PC-9 (cell line): ENCODE results near the gene TMEM270. TPM values are rescaled to one million over a fixed set of nuclear protein-coding genes. Genes with fewer than 3 reads are reported as not detected.

Source experiments
- BruUV-seq: library from RNA; stranded (reverse); fragments of 400-500 nt; replicated peaks from 2 replicates; lab custom pipeline; 2021; lab: Mats Ljungman, UMichigan
- CTCF ChIA-PET: fragments of 300-600 bp; sonication (Branson Sonifier 250); formaldehyde crosslinking; loops from one replicate; lab custom pipeline; 2022; ENCODE audit warnings: antibody characterized with exemption; lab: Charles Lee
- POLR2A ChIA-PET: fragments of 300-600 bp; sonication (Branson Sonifier 250); formaldehyde crosslinking; loops from one replicate; lab custom pipeline; 2022; ENCODE audit warnings: antibody characterized with exemption; ENCODE audit not compliant: unreplicated experiment; lab: Charles Lee
- DNase-seq, 2 experiments: peaks; one replicate each; pipeline versions ENCODE4 v3.0.0 to v3.0.0-alpha.2; 2015 to 2022; ENCODE audit warnings: mixed read lengths in 1 of 2
- H2AFZ ChIP-seq: fragments of 200-600 bp; sonication (generic); 2 replicates; pipeline ENCODE4 v1.8.1; 2017; ENCODE audit warnings: antibody characterized with exemption
- H3F3A ChIP-seq: fragments of 200-600 bp; sonication (generic); 2 replicates; pipeline ENCODE4 v1.8.1; 2017; ENCODE audit warnings: antibody characterized with exemption, mild to moderate bottlenecking, low read depth; ENCODE audit not compliant: insufficient read depth
- H3K27ac ChIP-seq: fragments of 200-600 bp; sonication (generic); 2 replicates; pipeline ENCODE4 v1.6.1; 2016; ENCODE audit warnings: mixed run types
- H3K27me3 ChIP-seq: fragments of 200-600 bp; sonication (generic); 2 replicates; pipeline ENCODE4 v1.6.1; 2016; ENCODE audit warnings: low read depth, mixed run types; ENCODE audit not compliant: insufficient read depth
- H3K36me3 ChIP-seq: fragments of 200-600 bp; sonication (generic); 2 replicates; pipeline ENCODE4 v1.6.1; 2016; ENCODE audit warnings: low read depth, mixed run types
- H3K4me1 ChIP-seq: fragments of 200-600 bp; sonication (generic); replicated peaks from 2 replicates; pipeline ENCODE4 v1.6.1; 2016; ENCODE audit warnings: mixed run types; ENCODE audit not compliant: insufficient read depth
- H3K4me2 ChIP-seq: fragments of 200-600 bp; sonication (generic); 2 replicates; pipeline ENCODE4 v1.6.1; 2017; ENCODE audit warnings: mixed run types
- H3K4me3 ChIP-seq: fragments of 200-600 bp; sonication (generic); 2 replicates; pipeline ENCODE4 v1.6.1; 2016; ENCODE audit warnings: mixed run types
- H3K79me2 ChIP-seq: fragments of 200-600 bp; sonication (generic); 2 replicates; pipeline ENCODE4 v1.6.1; 2017; ENCODE audit warnings: low read depth, mixed run types
- H3K9me2 ChIP-seq: fragments of 200-600 bp; sonication (generic); 2 replicates; pipeline ENCODE4 v1.8.1; 2017; ENCODE audit warnings: mild to moderate bottlenecking; ENCODE audit not compliant: insufficient read depth
- H3K9me3 ChIP-seq: fragments of 200-600 bp; sonication (generic); 2 replicates; pipeline ENCODE4 v1.8.1; 2016; ENCODE audit warnings: low read depth; ENCODE audit not compliant: insufficient read depth
- H4K20me1 ChIP-seq: fragments of 200-600 bp; sonication (generic); 2 replicates; pipeline ENCODE4 v1.8.1; 2017; ENCODE audit not compliant: insufficient read depth
- CTCF ChIP-seq: fragments of 200-600 bp; sonication (generic); conservative IDR thresholded peaks from 2 replicates; pipeline ENCODE4 v1.6.1; 2017; ENCODE audit warnings: mixed run types, antibody characterized with exemption, mild to moderate bottlenecking, moderate library complexity
- EZH2 ChIP-seq: fragments of 200-600 bp; sonication (generic); IDR thresholded peaks from 2 replicates; pipeline ENCODE4 v1.8.0; 2017; ENCODE audit warnings: antibody characterized with exemption, low read depth
- intact Hi-C: fragments of 100-400 bp; cut with micrococcal nuclease; formaldehyde crosslinking; loops from one replicate; pipeline ENCODE4 v1.10.0; 2022; ENCODE audit not compliant: unreplicated experiment
- total RNA-seq: library from RNA; stranded (reverse); gene quantifications from 2 replicates; pipeline ENCODE4 v1.2.3, GENCODE V29; 2021

Gene TMEM270
- total RNA-seq, 1 experiment from 2014 or later = 0.72 TPM

- Histone ChIP-seq H3K9me3 (no peaks in the 10 kb centered on the region), H2AFZ (no peak overlapping the region), H3K4me2 (peak overlapping the region; percentile 87), H3K36me3 (no peaks in the 10 kb centered on the region), H3K27me3 (no peaks in the 10 kb centered on the region), H3K79me2 (no peaks in the 10 kb centered on the region), H3K9me2 (no peaks in the 10 kb centered on the region), H3F3A (peaks cover 33% of the 10 kb centered on the region), H4K20me1 (no peaks in the 10 kb centered on the region), H3K4me3 (peak overlapping the region; percentile 84), H3K4me1 (peaks cover 20% of the 10 kb centered on the region), H3K27ac (peak overlapping the region; percentile 59)
- BruUV-seq = no TSS peak
- intact Hi-C loops = no loop called here
- ChIA-PET CTCF (interaction anchor here (0.6 to 1.8 kb wide), 4 partner anchors 8 to 20 kb away, joined by 3 to 11 read pairs (median 4); no protein-coding TSS in a partner anchor), POLR2A (interaction anchor here (0.6 to 1.8 kb wide), 4 partner anchors 9 to 107 kb away, joined by 3 to 63 read pairs (median 24); partner anchors contain the start of gene ABHD11)
- TF ChIP-seq CTCF (no peak), EZH2 (no peak)
- peak in 1 of 2 experiments; percentile 82 for DNase-seq
Observed at GRCh38 chr7:73841689-73842066, 19.3 kb upstream of the TMEM270 start.

GRCh38 chr7:73842067-73842976, 18.6 kb upstream of the TMEM270 start, which contains the start of gene METTL27:
TSS of gene METTL27 (minus strand) at chr7:73842516. CDS start at chr7:73842140, 376 bp downstream.
- CTCF ChIA-PET = interaction anchor here (0.6 to 1.8 kb wide), 6 partner anchors 9 to 20 kb away, joined by 3 to 11 read pairs (median 4); no protein-coding TSS in a partner anchor
- TF ChIP-seq CTCF (no peak), EZH2 (no peak)

GRCh38 chr7:73844131-73844547, 16.8 kb upstream of the TMEM270 start:
- Histone ChIP-seq H3K9me3 (no peaks in the 10 kb centered on the region), H3K36me3 (no peaks in the 10 kb centered on the region), H3K27ac (peak overlapping the region; percentile 79; the same call in 1 of the 2 replicates), H3K79me2 (no peaks in the 10 kb centered on the region), H3K9me2 (no peaks in the 10 kb centered on the region), H3K4me2 (no peak overlapping the region), H3K4me3 (no peak overlapping the region), H4K20me1 (no peaks in the 10 kb centered on the region), H3K4me1 (peaks cover 34% of the 10 kb centered on the region), H3F3A (peaks cover 27% of the 10 kb centered on the region), H3K27me3 (no peaks in the 10 kb centered on the region), H2AFZ (no peak overlapping the region)
- TF ChIP-seq EZH2 = no peak
- no TSS peak for BruUV-seq
- intact Hi-C loops = no loop called here
- POLR2A ChIA-PET = no interaction called here
- CTCF ChIA-PET = no interaction called here
- no peak for DNase-seq

More at GRCh38 chr7:73842067-73842976, 18.6 kb upstream of the TMEM270 start, which contains the start of gene METTL27:
- TSS peak; percentile 71 for BruUV-seq
- Histone ChIP-seq H3K9me3 (no peaks in the 10 kb centered on the region), H3K27me3 (no peaks in the 10 kb centered on the region), H3K4me1 (peaks cover 20% of the 10 kb centered on the region), H3K4me3 (peak within 1 kb of the TSS; percentile 84), H3K36me3 (no peaks in the 10 kb centered on the region), H3F3A (peaks cover 32% of the 10 kb centered on the region), H3K27ac (peak within 1 kb of the TSS; percentile 59), H3K4me2 (peak within 1 kb of the TSS; percentile 87), H3K79me2 (no peaks in the 10 kb centered on the region), H4K20me1 (no peaks in the 10 kb centered on the region), H2AFZ (peak within 1 kb of the TSS; percentile 91), H3K9me2 (no peaks in the 10 kb centered on the region)
- peak; percentile 79 to 97 for DNase-seq
- intact Hi-C loops = no loop called here
- POLR2A ChIA-PET = interaction anchor here (0.5 to 1.8 kb wide), 16 partner anchors 8 to 136 kb away, joined by 3 to 63 read pairs (median 6); partner anchors contain the start of gene ABHD11
